GM19240 (cell line): ENCODE results near the gene MBD5.
"Not testable (repeated sequence)": the region's sequence is repeated elsewhere in the genome, so short reads cannot be mapped to it uniquely, and the experiment has no call there.

Experiments used
- DNase-seq: peaks from one replicate; pipeline ENCODE4 v3.0.0; 2011; ENCODE audit warnings: low spot score; ENCODE audit not compliant: insufficient read length

Gene MBD5

DNA sequence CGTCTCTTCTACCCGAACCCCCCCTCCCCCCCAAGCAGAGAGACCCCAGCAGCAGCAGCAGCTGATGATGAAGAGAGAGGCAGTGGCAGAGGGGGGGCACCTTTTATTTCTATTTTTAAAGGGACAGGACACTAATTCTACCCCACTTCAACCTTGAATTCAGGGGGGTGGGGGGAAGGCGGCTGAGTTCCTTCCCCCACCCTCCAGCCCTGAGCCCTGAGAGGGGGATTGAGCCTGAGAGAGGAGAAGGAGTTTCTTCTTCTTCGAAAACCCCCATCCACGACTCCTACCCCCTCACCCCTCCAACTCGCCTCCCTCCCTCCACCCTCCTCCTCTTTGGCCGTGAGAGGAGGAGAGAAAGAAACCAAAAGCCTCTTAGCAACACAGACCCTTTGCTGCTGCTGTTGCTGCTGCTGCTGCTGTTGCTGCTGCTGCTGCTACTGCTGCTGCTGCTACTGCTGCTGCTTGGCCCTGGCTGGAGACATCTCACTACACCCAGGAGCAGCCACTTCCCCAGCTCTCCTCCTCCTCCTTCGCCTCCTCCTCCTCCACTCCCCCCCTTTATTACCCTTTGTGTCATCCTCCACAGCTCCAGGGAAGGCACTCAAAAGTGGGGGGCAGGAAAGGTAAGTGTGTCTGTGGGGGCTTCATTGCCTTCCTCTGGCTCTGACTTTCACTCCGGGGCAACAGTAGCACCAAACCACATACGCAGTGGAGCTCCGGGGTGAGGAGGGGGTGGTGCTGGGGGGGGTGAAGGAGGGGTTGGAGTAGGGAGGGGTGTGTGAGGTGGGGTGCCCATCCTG is at the start of gene MBD5:
Gene MBD5 (plus strand): TSS at position 33 of the 803 bp plus-strand sequence.
- DNase-seq = no peak

GRCh38 chr2:147976102-147976501 is 44.8 kb upstream of the MBD5 start:
- DNase-seq = no peak

DNA sequence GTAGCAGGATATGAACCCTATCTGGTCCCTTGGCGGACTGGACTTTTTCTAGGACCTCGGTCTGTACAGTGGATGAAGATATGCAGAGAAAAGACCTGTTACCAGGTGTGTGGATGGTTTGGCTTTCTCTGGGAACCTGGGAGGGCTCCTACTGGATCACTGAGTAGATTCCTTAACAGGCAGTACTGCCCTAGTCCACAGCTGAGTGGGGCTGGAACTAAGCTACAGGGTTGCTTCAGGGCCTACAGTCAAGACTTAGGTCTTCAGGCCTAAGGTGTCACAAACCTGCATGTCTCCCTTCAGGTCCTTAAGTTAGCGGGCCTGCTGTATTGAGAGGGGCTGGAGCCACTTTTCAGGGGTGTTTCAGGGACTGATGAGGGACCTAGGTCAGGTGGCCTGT is 43.2 kb upstream of the MBD5 start:
- DNase-seq = no peak

DNA sequence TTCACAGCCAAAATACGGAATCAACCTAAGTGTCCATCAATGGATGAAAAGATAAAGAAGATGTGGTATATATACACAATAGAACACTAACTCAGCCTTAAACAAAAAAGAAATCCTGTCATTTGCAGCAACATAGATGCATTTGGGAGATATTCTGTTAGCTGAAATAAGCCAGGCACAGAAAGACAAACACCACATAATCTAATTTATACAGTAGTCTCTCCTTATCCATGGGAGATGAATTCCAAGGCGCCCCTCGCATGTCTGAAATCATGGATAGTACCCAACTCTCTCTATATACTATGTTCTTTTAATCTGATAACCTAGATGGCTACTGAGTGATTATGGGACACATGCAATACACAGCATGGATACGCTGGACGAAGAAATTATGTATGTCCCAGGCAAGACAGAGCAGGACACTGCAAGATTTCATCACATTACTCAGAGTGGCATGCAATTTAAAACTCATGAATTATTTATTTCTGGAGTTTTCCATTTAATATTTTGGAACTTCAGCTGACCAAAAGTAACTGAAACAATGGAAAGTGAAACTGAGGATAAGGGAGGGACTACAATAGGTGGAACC is 39.9 kb upstream of the MBD5 start:
- DNase-seq = no peak

DNA sequence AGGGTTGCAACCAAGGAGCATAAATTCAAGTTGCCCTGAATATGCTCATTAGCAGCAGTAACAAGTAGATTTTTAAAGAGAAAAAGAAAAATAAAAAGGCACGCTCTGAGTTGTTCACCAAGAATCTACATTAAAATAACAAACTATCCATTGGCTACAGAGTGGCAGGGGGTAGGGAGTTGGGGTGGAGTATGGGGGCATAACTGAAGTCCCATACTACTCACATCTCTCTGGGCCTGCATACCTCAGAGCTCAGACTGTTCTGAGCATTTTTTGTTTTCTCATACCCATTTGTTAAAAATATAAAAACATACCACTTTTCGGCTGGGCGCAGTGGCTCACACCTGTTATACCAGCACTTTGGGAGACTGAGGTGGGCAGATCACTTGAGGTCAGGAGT is 31.8 kb upstream of the MBD5 start:
- DNase-seq = no peak

DNA sequence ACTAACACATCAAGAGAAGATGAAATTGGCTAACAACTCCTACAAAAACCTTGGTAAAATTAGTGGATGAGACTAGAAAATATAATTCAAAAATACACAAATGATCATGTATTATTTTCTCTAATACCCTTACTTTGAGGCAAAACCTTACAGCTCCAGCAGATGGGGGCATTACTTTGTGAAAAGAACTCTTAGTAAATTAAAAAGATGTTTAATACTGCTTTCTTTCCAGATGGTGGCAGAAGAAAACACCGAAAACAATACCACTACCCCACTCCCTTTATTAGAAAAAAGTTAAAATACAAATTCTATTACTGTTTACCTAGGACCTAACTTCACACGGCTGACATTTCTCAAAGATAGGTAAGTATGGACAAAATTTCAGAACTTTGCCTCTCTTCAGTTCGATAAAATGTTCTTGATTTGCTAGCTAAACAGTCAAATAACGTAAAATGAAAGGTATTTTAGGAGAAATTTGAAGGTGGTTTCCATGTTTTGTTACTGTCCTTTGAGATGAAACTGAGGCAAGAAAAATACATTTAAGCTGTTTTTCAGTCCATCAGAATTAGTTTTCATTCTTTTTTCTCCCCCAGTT is 31.0 kb upstream of the MBD5 start:
- no peak for DNase-seq

GRCh38 chr2:147994965-147995364 is 25.9 kb upstream of the MBD5 start:
- not testable (repeated sequence) for DNase-seq

- DNase-seq = no peak
Observed at GRCh38 chr2:147996828-147997227, 24.1 kb upstream of the MBD5 start.

DNA sequence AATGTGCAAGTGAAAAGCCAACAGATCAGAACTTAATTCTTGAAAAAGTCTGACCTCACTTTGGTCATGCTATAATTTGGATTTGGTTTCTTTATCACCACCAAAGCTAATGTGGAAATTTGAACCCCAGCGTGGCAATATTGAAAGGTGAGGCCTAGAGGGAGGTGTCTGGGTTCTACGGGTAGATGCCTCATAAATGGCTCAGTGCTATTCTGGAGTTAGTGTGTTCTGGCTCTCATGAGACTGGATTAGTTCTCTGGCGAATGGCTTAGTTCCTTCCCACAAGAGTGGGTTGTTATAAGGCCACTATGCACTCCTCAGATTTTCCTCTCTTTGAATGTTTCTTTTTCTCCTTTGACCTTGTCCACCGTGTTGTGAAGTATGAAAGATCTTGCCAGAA is 22.7 kb upstream of the MBD5 start:
- DNase-seq = no peak

GRCh38 chr2:147999126-147999525 is 21.8 kb upstream of the MBD5 start:
- no peak for DNase-seq

GRCh38 chr2:148000095-148000494 is 20.8 kb upstream of the MBD5 start:
- no peak for DNase-seq

DNA sequence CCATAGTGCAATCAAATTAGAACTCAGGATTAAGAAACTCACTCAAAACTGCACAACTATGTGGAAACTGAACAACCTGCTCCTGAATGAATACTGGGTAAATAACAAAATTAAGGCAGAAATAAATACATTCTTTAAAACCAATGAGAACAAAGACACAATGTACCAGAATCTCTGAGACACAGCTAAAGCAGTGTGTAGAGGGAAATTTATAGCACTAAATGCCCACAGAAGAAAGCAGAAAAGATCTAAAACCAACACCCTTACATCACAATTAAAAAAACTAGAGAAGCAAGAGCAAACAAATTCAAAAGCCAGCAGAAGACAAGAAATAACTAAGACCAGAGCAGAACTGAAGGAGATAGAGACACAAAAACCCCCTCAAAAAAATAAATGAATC is 18.5 kb upstream of the MBD5 start:
- DNase-seq = not testable (repeated sequence)

DNA sequence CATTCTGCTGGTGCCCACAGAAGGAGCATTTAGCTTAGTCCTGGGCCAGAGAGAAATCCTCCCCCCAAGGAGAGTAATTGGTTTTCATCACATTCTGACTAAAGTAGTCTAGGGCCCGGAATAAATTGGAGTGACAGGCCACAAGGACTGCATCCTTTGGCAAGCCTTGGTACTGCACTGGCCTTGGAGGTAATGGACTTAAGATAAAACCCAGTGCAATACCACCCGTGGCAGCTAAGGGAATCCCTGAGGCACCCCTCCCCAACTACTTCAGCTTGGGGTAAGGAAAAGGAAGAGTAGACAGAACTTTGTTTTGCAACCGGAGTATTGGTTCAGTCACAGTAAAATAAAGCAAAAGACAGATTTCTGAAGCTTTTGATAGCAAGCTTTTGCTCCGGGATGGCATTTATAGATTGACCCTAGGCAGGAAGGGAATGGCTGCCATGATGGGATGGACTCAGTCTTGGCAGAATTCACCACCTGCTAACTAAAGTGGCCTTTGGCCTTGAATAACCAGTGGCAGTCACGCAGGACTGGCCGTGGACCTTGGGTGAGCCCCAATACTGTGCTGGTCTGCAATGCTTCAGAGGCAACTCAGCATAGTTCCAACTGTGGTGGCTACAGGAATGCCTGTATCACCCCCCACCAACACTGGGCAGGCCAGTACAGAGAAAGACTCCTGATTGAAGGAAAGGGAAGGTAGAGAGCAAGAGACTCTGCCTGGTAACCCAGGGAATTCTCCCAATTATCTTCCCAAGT is 14.5 kb upstream of the MBD5 start:
- no peak for DNase-seq

DNA sequence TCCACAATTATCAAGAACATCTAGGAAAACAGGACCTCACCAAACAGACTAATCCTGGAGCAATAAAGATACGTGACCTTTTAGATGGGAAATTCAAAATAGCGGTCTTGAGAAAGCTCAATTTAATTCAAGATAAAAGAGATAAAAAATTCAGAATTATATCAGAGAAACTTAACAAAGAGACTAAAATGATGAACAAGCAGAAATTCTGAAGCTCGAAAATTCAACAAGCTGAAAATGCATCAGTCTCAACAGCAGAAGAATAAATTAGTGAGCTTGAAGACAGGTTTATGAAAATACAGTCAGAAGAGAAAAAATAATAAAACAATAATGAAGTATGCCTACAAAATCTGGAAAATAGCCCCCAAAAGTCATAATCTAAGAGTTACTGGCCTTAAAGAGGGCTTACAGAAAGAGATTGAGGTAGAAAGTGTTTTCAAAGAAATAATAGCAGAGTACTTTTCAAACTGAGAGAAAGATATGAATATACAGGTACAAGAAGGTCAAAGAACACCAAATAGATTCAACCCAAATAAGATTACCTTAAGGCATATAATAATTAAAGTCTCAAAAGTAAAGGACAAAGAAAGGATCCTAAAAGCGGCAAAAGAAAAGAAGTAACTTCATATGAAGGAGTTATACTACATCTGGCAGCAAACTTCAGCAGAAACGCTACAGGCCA is 13.5 kb upstream of the MBD5 start:
- DNase-seq = no peak

DNA sequence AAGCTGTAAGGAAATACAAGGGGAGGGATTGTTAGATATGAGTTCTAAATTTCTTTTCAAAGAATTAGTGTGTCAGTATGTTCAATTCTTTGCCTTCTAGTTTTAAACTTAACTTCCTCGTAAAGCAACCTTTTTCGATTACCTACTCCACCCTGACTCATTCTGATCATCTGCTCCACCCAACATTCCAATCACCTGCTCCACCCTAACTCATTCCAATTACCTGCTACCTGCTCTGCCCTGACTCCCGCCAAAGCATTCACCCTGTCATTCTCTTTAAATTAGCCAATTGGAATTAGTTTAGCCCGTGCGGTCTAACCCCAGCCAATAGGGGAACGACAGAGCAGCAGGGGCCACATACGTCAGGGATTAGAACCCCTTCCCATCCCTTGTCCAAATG is 12.5 kb upstream of the MBD5 start:
- DNase-seq = not testable (repeated sequence)

DNA sequence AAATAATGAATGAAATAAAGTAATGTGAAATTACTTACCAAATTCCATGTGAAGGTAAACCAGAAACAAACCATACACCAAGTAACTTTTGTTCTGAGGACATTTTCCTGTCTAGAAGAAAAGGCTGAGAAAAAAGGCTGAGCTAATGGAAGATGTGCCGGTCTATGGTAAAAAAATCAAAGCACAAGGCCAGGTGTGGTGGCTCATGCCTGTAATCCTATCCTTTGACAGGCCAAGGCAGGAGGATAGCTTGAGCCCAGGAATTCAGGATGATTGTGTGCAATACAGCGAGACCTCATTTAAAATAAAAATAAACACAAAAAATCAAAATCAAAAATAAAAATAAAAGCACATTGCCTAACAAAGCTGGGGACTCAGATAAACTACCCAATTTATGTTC is 7.0 kb upstream of the MBD5 start:
- no peak for DNase-seq

- no peak for DNase-seq
Observed at GRCh38 chr2:148014616-148015015, 6.3 kb upstream of the MBD5 start.

GRCh38 chr2:148020111-148021058 is 506 bp upstream of the MBD5 start, which contains the start of gene ORC4:
TSS of gene ORC4 (minus strand) at chr2:148020737. CDS start at chr2:147975958, 44,779 bp downstream.
- DNase-seq = peak; percentile 35

- DNase-seq = no peak
Observed at GRCh38 chr2:148021886-148022285, 995 bp downstream of the MBD5 start.

GRCh38 chr2:148022351-148022750 is 1.5 kb downstream of the MBD5 start:
- no peak for DNase-seq
